Cardiac muscle cell (in vitro differentiated cells and primary cell): ENCODE results near the gene WDFY3. TPM values are rescaled to one million over a fixed set of nuclear protein-coding genes. Genes with fewer than 3 reads are reported as not detected.

Experiments
- DNase-seq, 2 donors: peaks; one replicate each; pipeline versions ENCODE4 v3.0.0 to v3.0.0-alpha.2; 2010 to 2017; ENCODE audit warnings: low read depth in 1 of 2, low spot score in 1 of 2
- H3K27ac ChIP-seq: fragments of 200-600 bp; sonication (generic); 2 replicates; pipeline ENCODE4 v1.5.1; 2016
- H3K27me3 ChIP-seq: fragments of 200-600 bp; sonication (generic); 2 replicates; pipeline ENCODE4 v1.6.0; 2016; ENCODE audit warnings: control low read depth
- H3K36me3 ChIP-seq: fragments of 200-600 bp; sonication (generic); 2 replicates; pipeline ENCODE4 v1.5.1; 2016; ENCODE audit warnings: control low read depth
- H3K4me1 ChIP-seq: fragments of 200-600 bp; sonication (generic); 2 replicates; pipeline ENCODE4 v1.8.1; 2017; ENCODE audit warnings: low read depth, mild to moderate bottlenecking, mixed run types
- H3K4me3 ChIP-seq: fragments of 200-600 bp; sonication (generic); 2 replicates; pipeline ENCODE4 v1.5.1; 2016; ENCODE audit warnings: mild to moderate bottlenecking
- H3K9me3 ChIP-seq: fragments of 200-600 bp; sonication (generic); 2 replicates; pipeline ENCODE4 v1.5.1; 2017; ENCODE audit warnings: low read depth, mild to moderate bottlenecking, control low read depth
- polyA plus RNA-seq: library from polyadenylated mRNA; unstranded; fragments of >200 nt; fragmentation: Nextera tagmentation; extraction: Ambion mirVana; gene quantifications from 2 replicates; pipeline ENCODE4 v1.2.1, GENCODE V29; 2016
- total RNA-seq: library from RNA; depleted of rRNA; stranded (reverse); fragments of >200 nt; gene quantifications from 2 replicates; pipeline ENCODE4 v1.2.3, GENCODE V29; 2016
- TF ChIP-seq, protein P1 (sequence below): IDR thresholded peaks from 2 replicates; pipeline ENCODE4 v1.5.1; 2012; ENCODE audit warnings: low read depth, mild to moderate bottlenecking, low read length

The WDFY3 gene
- total and polyA plus RNA-seq, 2 experiments from 2014 or later, result 9.6 to 59.0 TPM

GRCh38 chr4:84895283-84895682 is 71.2 kb downstream of the WDFY3 start:
- DNase-seq, result no peak
- Histone ChIP-seq H3K4me3 (no peak overlapping the region), H3K4me1 (peaks cover 10% of the 10 kb centered on the region), H3K27ac (no peak overlapping the region), H3K27me3 (no peaks in the 10 kb centered on the region), H3K36me3 (no peaks in the 10 kb centered on the region), H3K9me3 (no peaks in the 10 kb centered on the region)
- TF ChIP-seq, protein P1, sequence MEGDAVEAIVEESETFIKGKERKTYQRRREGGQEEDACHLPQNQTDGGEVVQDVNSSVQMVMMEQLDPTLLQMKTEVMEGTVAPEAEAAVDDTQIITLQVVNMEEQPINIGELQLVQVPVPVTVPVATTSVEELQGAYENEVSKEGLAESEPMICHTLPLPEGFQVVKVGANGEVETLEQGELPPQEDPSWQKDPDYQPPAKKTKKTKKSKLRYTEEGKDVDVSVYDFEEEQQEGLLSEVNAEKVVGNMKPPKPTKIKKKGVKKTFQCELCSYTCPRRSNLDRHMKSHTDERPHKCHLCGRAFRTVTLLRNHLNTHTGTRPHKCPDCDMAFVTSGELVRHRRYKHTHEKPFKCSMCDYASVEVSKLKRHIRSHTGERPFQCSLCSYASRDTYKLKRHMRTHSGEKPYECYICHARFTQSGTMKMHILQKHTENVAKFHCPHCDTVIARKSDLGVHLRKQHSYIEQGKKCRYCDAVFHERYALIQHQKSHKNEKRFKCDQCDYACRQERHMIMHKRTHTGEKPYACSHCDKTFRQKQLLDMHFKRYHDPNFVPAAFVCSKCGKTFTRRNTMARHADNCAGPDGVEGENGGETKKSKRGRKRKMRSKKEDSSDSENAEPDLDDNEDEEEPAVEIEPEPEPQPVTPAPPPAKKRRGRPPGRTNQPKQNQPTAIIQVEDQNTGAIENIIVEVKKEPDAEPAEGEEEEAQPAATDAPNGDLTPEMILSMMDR, result no peak

DNA sequence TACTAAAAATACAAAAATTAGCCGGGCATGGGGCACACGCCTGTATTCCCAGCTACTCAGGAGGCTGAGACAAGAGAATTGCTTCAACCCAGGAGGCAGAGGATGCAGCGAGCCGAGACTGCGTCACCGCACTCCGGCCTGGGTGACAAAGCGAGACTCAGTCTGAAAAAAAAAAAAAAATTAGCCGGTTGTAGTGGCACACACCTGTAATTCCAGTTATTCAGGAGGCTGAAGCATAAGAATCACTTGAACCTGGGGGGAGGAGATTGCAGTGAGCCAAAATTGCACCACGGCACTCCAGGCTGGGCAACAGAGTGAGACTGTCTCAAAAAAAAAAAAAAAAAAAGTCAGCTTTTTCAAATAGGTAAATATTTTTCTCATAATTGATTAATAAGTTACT is 71.9 kb downstream of the WDFY3 start:
- Histone ChIP-seq H3K36me3 (no peaks in the 10 kb centered on the region), H3K4me1 (peaks cover 10% of the 10 kb centered on the region), H3K27me3 (no peaks in the 10 kb centered on the region), H3K27ac (no peak overlapping the region), H3K9me3 (no peaks in the 10 kb centered on the region), H3K4me3 (no peak overlapping the region)
- DNase-seq, result no peak
- TF ChIP-seq, protein P1, result no peak

- no peak overlapping the region for H3K4me3 ChIP-seq
- H3K27me3 ChIP-seq, result no peaks in the 10 kb centered on the region
- H3K36me3 ChIP-seq, result no peaks in the 10 kb centered on the region
- H3K9me3 ChIP-seq, result no peaks in the 10 kb centered on the region
- H3K27ac ChIP-seq, result no peak overlapping the region
- TF ChIP-seq, protein P1, result no peak
- DNase-seq, result no peak
- H3K4me1 ChIP-seq, result peaks cover 10% of the 10 kb centered on the region
Measured at GRCh38 chr4:84892950-84893349, 73.5 kb downstream of the WDFY3 start.

DNA sequence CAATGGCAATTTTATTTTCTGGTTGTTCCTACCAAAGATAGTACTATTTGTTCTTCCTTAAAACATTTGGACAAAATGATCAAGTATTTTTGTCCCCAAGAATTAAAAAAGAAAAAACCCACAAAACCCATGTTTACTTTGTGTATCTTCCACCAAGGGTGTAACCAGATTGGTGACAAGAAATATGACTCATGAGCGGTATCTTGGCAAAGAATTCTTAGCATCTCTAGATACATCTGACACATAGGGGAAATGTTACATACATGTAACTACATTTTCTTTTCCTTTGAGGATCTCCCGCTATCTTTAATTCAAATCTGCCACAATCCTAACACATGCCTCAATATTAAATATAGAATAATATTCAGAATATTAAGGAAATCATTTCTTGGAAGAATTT is 78.7 kb downstream of the WDFY3 start:
- Histone ChIP-seq H3K27ac (no peak overlapping the region), H3K4me3 (no peak overlapping the region), H3K4me1 (peaks cover 10% of the 10 kb centered on the region), H3K9me3 (no peaks in the 10 kb centered on the region), H3K27me3 (no peaks in the 10 kb centered on the region), H3K36me3 (no peaks in the 10 kb centered on the region)
- TF ChIP-seq, protein P1, result no peak
- peak in 1 of 2 donors; percentile 64 for DNase-seq

DNA sequence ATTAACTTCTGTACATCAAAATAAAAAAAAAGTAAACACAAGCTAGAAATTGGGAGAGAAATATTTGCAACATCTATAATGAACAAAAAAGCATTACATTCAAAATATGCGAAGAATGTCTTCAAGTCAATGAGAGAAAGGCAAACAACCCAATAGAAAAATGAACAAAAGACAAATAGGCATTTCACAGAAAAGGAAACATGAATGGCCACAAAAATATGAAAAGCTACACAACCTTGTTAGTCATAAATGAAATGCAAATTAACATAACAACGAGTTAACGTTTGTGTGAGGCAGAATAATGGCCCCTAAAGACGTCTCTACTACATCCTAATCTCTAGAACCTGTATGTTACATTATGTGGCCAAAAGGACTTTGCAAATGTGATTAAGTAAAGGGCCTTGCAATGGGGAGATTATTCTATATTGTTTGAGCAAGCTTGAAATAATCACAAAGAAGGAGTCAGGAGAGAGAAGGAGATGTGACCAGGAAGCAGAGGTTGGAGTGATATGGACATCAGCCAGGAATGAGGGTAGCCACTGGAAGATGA is 86.8 kb downstream of the WDFY3 start:
- TF ChIP-seq, protein P1, result no peak
- Histone ChIP-seq H3K4me3 (no peak overlapping the region), H3K27me3 (no peaks in the 10 kb centered on the region), H3K4me1 (peaks cover 9% of the 10 kb centered on the region), H3K9me3 (no peaks in the 10 kb centered on the region), H3K36me3 (no peaks in the 10 kb centered on the region), H3K27ac (no peak overlapping the region)
- peak in 1 of 2 donors; percentile 19 for DNase-seq
